Transverse colon (tissue), 4 donors: Measurements from ENCODE around the gene ITIH4. TPM values are rescaled to one million over a fixed set of nuclear protein-coding genes. Genes with fewer than 3 reads are reported as not detected.

Experiments
- DNase-seq: peaks from one replicate; pipeline ENCODE4 v3.0.0-alpha.2; 2019
- H3K27ac ChIP-seq, 4 donors: fragments of 200-600 bp; sonication (generic); 2 replicates each; pipeline ENCODE4 v1.5.1; 2016 to 2018; ENCODE audit warnings: inconsistent platforms in 4 of 4
- H3K27me3 ChIP-seq: fragments of 200-600 bp; sonication (generic); 2 replicates; pipeline ENCODE4 v1.5.1; 2017; ENCODE audit warnings: inconsistent platforms
- H3K36me3 ChIP-seq, 4 donors: fragments of 200-600 bp; sonication (generic); 2 replicates each; pipeline ENCODE4 v1.5.1; 2017 to 2019; ENCODE audit warnings: inconsistent platforms in 4 of 4
- H3K4me1 ChIP-seq, 4 donors: fragments of 200-600 bp; sonication (generic); 2 replicates each; pipeline ENCODE4 v1.5.1; 2017 to 2020; ENCODE audit warnings: inconsistent platforms in 4 of 4
- H3K4me3 ChIP-seq, 4 donors: fragments of 200-600 bp; sonication (generic); 1 replicate in 1 of 4; 2 replicates in 3 of 4; pipeline versions ENCODE4 v1.5.1 to v1.6.1; 2017 to 2019; ENCODE audit warnings: inconsistent platforms in 4 of 4
- H3K9me3 ChIP-seq, 2 donors: fragments of 200-600 bp; sonication (generic); 2 replicates each; pipeline ENCODE4 v1.5.1; 2017 to 2019; ENCODE audit warnings: inconsistent platforms in 2 of 2
- CTCF ChIP-seq, 5 experiments: fragments of 200-600 bp in 3 of 5; fragments of 450-650 bp in 2 of 5; sonication (generic) in 3 of 5; IDR thresholded peaks; 1 replicate in 2 of 5; 2 replicates in 3 of 5; pipeline ENCODE4 v1.5.1; 2016 to 2017; ENCODE audit warnings: antibody characterized with exemption in 5 of 5, inconsistent platforms in 3 of 5, mild to moderate bottlenecking in 2 of 5, moderate library complexity in 1 of 5
- EP300 ChIP-seq: sonication (generic); formaldehyde crosslinking; IDR thresholded peaks from one replicate; pipeline ENCODE4 v1.6.1; 2017; ENCODE audit warnings: antibody characterized with exemption, low read depth
- POLR2A ChIP-seq: fragments of 450-650 bp; IDR thresholded peaks from one replicate; pipeline ENCODE4 v1.6.1; 2016; ENCODE audit warnings: antibody characterized with exemption, mild to moderate bottlenecking, moderate library complexity
- POLR2AphosphoS5 ChIP-seq, 3 donors: sonication (generic); formaldehyde crosslinking; IDR thresholded peaks; one replicate each; pipeline ENCODE4 v1.6.1; 2016; ENCODE audit warnings: antibody characterized with exemption in 3 of 3
- WGBS, 2 donors: methylation state at CpG; one replicate each; pipeline ENCODE4 v1.1.5; 2018; ENCODE audit warnings: low coverage in 1 of 2; 5-methylcytosine and 5-hydroxymethylcytosine counted together
- in situ Hi-C, 4 donors: fragments of 200-750 bp; cut with MboI; loops; one replicate each; pipeline versions ENCODE4 v1.15.0 to v1.15.1; 2017; ENCODE audit warnings: low sequenced_read_pairs in 3 of 4, low pct_ligation_motif_present in 1 of 4, low pct_unique_long_range_greater_than_20kb in 1 of 4
- intact Hi-C: fragments of 100-400 bp; cut with DNase I; formaldehyde crosslinking; loops from one replicate; pipeline ENCODE4 v1.15.1; 2023; ENCODE audit warnings: low total_unique reads
- total RNA-seq, 4 donors: library from RNA; depleted of rRNA; stranded (reverse); fragments of >200 nt; gene quantifications; one replicate each; pipeline ENCODE4 v1.1.0, GENCODE V29; 2016

The ITIH4 gene
- total RNA-seq, 4 donors from 2014 or later = 0.60 to 9.5 (median 4.9) TPM

DNA sequence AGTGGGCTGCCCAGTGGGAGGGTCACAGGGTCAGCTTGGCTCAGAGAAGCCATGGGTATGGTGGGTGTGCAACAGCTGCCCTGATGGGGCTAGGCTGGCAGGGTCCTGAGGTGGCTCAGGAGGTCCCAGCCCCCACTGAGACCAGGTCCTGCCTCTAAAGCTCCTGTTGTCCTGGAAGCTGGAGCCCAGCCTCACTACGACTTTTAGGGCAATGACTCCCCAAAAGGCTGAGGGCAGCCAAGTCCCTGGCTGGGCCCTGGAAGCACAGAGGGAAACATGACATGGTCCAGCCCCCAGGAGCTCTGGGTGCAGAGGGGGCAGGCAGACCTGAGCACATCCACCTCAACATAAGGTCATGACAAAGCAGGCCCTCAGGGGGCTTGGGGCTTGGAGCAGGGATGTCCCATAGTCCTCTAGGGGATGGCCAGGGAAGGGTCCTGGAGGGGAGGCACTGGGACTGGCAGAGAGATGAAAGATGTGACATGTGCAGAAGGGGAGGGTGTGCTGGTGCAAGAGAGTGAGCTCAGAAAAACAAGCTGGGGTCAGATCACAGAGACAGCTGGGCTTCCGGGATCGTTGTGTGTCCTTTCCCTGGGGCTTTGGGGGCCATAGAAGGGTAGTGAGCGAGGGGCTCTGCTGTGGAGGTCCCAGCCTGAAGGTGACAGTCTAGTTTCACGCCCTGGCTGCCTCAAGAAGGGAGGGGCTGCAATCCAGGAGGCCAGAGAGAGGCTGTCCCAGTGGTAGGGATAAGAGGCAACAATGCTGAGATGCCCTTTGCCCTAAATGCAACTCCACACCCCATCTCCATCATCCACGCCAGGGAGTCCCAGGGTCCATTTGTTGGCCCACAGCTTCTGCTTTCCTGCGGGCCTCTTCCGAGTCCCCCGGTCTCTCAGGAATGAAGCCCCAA, 36.5 kb downstream of the ITIH4 start:
- H3K4me1 ChIP-seq = no peaks in the 10 kb centered on the region
- H3K27ac ChIP-seq = no peak overlapping the region
- WGBS, 2 donors = 80% methylated on average over 8 of the region's 9 CpGs; no CpG with 5 or more reads in 1 of the 2 donors
- TF ChIP-seq POLR2A (no peak), CTCF (IDR thresholded peaks at IDR 0.05) (no peak), POLR2AphosphoS5 (IDR thresholded peaks at IDR 0.05) (no peak), EP300 (no peak)
- no peaks in the 10 kb centered on the region for H3K36me3 ChIP-seq
- DNase-seq = no peak
- intact Hi-C loops (no loop called here), in situ Hi-C loops (no loop called here)
- no peak overlapping the region for H3K4me3 ChIP-seq
- H3K27me3 ChIP-seq = no peaks in the 10 kb centered on the region
- H3K9me3 ChIP-seq = no peaks in the 10 kb centered on the region

- H3K27me3 ChIP-seq = no peaks in the 10 kb centered on the region
- H3K4me1 ChIP-seq = no peaks in the 10 kb centered on the region
- no peak overlapping the region for H3K27ac ChIP-seq
- H3K9me3 ChIP-seq = no peaks in the 10 kb centered on the region
- no peak for DNase-seq
- in situ Hi-C loops (no loop called here), intact Hi-C loops (no loop called here)
- H3K4me3 ChIP-seq = no peak overlapping the region
- 72% methylated on average over 18 of the region's 18 CpGs; no CpG with 5 or more reads in 1 of the 2 donors for WGBS, 2 donors
- H3K36me3 ChIP-seq = no peaks in the 10 kb centered on the region
- TF ChIP-seq CTCF (IDR thresholded peaks at IDR 0.05) (no peak), POLR2A (no peak), POLR2AphosphoS5 (IDR thresholded peaks at IDR 0.05) (no peak), EP300 (no peak)
Measured at GRCh38 chr3:52792961-52793695, 37.3 kb downstream of the ITIH4 start.

- TF ChIP-seq POLR2AphosphoS5 (IDR thresholded peaks at IDR 0.05) = no peak
- TF ChIP-seq CTCF (IDR thresholded peaks at IDR 0.05) = no peak
- in situ Hi-C loops (no loop called here), intact Hi-C loops (no loop called here)
- Histone ChIP-seq H3K27ac (no peak overlapping the region), H3K36me3 (no peaks in the 10 kb centered on the region), H3K9me3 (no peaks in the 10 kb centered on the region), H3K4me3 (no peak overlapping the region), H3K4me1 (no peaks in the 10 kb centered on the region), H3K27me3 (no peaks in the 10 kb centered on the region)
- WGBS, 2 donors = 83% methylated on average over 7 of the region's 7 CpGs; no CpG with 5 or more reads in 1 of the 2 donors
- DNase-seq = no peak
Measured at GRCh38 chr3:52792413-52792812, 38.1 kb downstream of the ITIH4 start.

DNA sequence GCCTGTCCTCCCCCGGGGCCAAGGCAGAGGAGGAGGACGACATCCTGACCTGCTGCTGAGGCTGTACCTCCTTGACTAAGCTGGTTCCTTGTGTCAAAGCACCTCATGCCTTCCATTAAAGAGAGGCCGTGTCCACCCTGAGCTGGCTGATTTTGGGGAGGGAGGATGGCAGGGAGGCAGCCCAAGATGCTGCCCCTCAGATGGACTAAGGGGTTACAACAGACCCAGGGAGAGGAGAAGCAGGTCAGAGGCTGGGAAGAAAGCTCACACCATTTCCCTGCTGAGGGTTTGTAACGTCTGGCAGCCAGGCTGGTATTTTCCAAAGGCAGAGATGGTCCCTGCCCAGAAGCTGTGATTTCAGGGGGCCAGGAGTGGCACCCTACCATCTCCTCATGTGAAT, 38.5 kb downstream of the ITIH4 start:
- intact Hi-C loops = no loop called here
- Histone ChIP-seq H3K27me3 (no peaks in the 10 kb centered on the region), H3K4me1 (no peaks in the 10 kb centered on the region), H3K4me3 (no peak overlapping the region), H3K27ac (no peak overlapping the region), H3K36me3 (no peaks in the 10 kb centered on the region), H3K9me3 (no peaks in the 10 kb centered on the region)
- TF ChIP-seq EP300 = no peak
- no peak for TF ChIP-seq POLR2AphosphoS5 (IDR thresholded peaks at IDR 0.05)
- no peak for TF ChIP-seq POLR2A
- no peak for TF ChIP-seq CTCF (IDR thresholded peaks at IDR 0.05)
- in situ Hi-C loops = no loop called here
- no peak for DNase-seq
- WGBS, 2 donors = 80 to 92% methylated on average over 1 to 4 of the region's 4 CpGs
